GM12864 (cell line): ENCODE data around the gene ZBTB7B.

ENCODE experiments used
- DNase-seq: peaks from one replicate; pipeline ENCODE4 v3.0.0-alpha.2; 2011; ENCODE audit warnings: low read depth
- H3K4me3 ChIP-seq: 2 replicates; pipeline ENCODE4 v1.5.1; 2011; ENCODE audit warnings: mild to moderate bottlenecking, low read depth, low read length, control low read depth
- CTCF ChIP-seq: IDR thresholded peaks from 2 replicates; pipeline ENCODE4 v1.5.1; 2011; ENCODE audit warnings: low read depth, mild to moderate bottlenecking, moderate library complexity, low read length, control low read depth, inconsistent platforms; ENCODE audit errors: missing control alignments

ZBTB7B gene

DNA sequence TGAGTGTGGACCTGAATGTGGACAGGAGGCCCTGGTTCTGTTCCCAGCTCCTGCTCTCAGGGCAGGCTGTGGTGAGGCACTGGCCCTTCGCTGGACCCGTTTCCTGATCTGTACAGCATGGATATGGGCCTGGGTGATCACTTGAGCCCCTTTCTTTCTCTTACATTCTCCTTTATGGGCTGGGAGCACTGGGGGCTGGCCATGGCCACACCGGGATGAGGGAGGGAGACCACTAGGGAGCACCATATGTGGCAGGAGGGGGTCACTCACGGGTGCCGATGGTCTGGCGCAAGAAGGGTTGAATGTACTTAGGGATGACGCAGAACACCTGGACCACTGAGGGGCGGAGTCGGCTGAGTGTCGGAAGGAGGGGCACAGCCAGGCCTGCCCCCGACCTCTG is 28.3 kb downstream of the ZBTB7B start:
- no peak overlapping the region for H3K4me3 ChIP-seq
- DNase-seq = no peak
- TF ChIP-seq CTCF = no peak

GRCh38 chr1:155032886-155033285 is 30.3 kb downstream of the ZBTB7B start:
- no peak overlapping the region for H3K4me3 ChIP-seq
- no peak for DNase-seq
- TF ChIP-seq CTCF = no peak

GRCh38 chr1:155033524-155033923 is 30.9 kb downstream of the ZBTB7B start, which contains the start of the genes DCST1 and DCST2:
DCST1 (plus strand) TSS chr1:155033824; CDS start chr1:155034037, 213 bp downstream.
DCST2 (minus strand) TSS chr1:155033781; CDS start chr1:155033701, 80 bp downstream.
- no peak for DNase-seq
- TF ChIP-seq CTCF = no peak
- no peak within 1 kb of the TSS for H3K4me3 ChIP-seq

- H3K4me3 ChIP-seq = no peak overlapping the region
- no peak for DNase-seq
- no peak for TF ChIP-seq CTCF
Observed at GRCh38 chr1:155034318-155035208, 32.0 kb downstream of the ZBTB7B start.

DNA sequence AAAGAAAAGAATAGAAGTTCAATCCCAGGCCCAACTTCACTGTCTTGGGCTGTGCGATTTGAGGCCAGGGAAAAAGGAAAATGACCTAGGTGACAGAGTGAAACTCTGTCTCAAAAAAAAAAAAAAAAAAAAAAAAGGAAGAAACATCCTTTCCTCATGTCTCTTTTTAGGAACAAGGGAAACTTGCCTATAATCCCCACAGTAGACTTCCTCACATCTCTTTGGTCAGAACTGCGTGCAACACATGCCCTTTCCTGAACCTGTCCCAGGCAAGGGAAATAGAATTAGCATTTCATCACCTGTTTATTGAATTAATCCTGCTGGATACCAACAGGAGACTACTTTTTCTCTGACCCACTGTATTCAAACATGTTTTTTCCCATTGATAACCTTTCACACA is 33.3 kb downstream of the ZBTB7B start:
- TF ChIP-seq CTCF = no peak
- no peak for DNase-seq
- no peak overlapping the region for H3K4me3 ChIP-seq

GRCh38 chr1:155037043-155037442 is 34.4 kb downstream of the ZBTB7B start:
- no peak for DNase-seq
- no peak overlapping the region for H3K4me3 ChIP-seq
- TF ChIP-seq CTCF = no peak

- no peak for TF ChIP-seq CTCF
- no peak for DNase-seq
- H3K4me3 ChIP-seq = no peak overlapping the region
Observed at GRCh38 chr1:155037851-155038441, 35.3 kb downstream of the ZBTB7B start.
